RWPE2 (cell line): Measurements from ENCODE around the gene SETX.

ENCODE experiments used
- ATAC-seq: fragments of 200-7000 bp; cut with Tn5 transposase; 3 replicates; pipeline ENCODE4 v1.9.1; 2021; ENCODE audit warnings: low read depth
- DNase-seq: peaks from one replicate; pipeline ENCODE4 v3.0.0-alpha.2; 2020; ENCODE audit warnings: low spot score
- H3K27ac ChIP-seq: fragments of 450-650 bp; 2 replicates; pipeline ENCODE4 v1.5.1; 2017; ENCODE audit warnings: mild to moderate bottlenecking; ENCODE audit not compliant: poor library complexity, severe bottlenecking
- H3K27me3 ChIP-seq: fragments of 250-450 bp; sonication (Bioruptor Pico); 2 replicates; pipeline ENCODE4 v1.5.1; 2021; ENCODE audit warnings: mild to moderate bottlenecking, moderate library complexity; ENCODE audit not compliant: insufficient read depth, poor library complexity, severe bottlenecking
- H3K36me3 ChIP-seq: fragments of 250-450 bp; sonication (Bioruptor Pico); 2 replicates; pipeline ENCODE4 v1.5.1; 2020; ENCODE audit warnings: low read depth, mild to moderate bottlenecking, moderate library complexity
- H3K4me1 ChIP-seq: fragments of 250-450 bp; sonication (Bioruptor Pico); 2 replicates; pipeline ENCODE4 v1.5.1; 2021; ENCODE audit warnings: mild to moderate bottlenecking, moderate library complexity; ENCODE audit not compliant: insufficient read depth, poor library complexity, severe bottlenecking
- H3K4me3 ChIP-seq: fragments of 250-450 bp; sonication (Bioruptor Pico); 2 replicates; pipeline ENCODE4 v1.5.1; 2021; ENCODE audit warnings: mild to moderate bottlenecking, moderate library complexity; ENCODE audit not compliant: severe bottlenecking
- H3K9me3 ChIP-seq: fragments of 250-450 bp; sonication (Bioruptor Pico); 2 replicates; pipeline ENCODE4 v1.5.1; 2021; ENCODE audit warnings: mild to moderate bottlenecking, moderate library complexity; ENCODE audit not compliant: severe bottlenecking
- CTCF ChIP-seq: fragments of 450-650 bp; IDR thresholded peaks from one replicate; pipeline ENCODE4 v1.5.1; 2017; ENCODE audit warnings: mild to moderate bottlenecking, moderate library complexity; ENCODE audit not compliant: poor library complexity, severe bottlenecking

Gene SETX

GRCh38 chr9:132334364-132334763 is 20.4 kb downstream of the SETX start:
- Histone ChIP-seq H3K27ac (no peak overlapping the region), H3K4me1 (no peaks in the 10 kb centered on the region), H3K27me3 (no peaks in the 10 kb centered on the region), H3K4me3 (no peak overlapping the region), H3K9me3 (no peaks in the 10 kb centered on the region), H3K36me3 (peaks cover 94% of the 10 kb centered on the region)
- TF ChIP-seq CTCF: no peak
- DNase-seq (no peak), ATAC-seq (no peak)

- no peaks in the 10 kb centered on the region for H3K9me3 ChIP-seq
- H3K4me1 ChIP-seq: no peaks in the 10 kb centered on the region
- no peak overlapping the region for H3K27ac ChIP-seq
- no peak overlapping the region for H3K4me3 ChIP-seq
- no peaks in the 10 kb centered on the region for H3K27me3 ChIP-seq
- DNase-seq (no peak), ATAC-seq (no peak)
- TF ChIP-seq CTCF: no peak
- peaks cover 94% of the 10 kb centered on the region for H3K36me3 ChIP-seq
Observed at GRCh38 chr9:132333556-132333955, 21.2 kb downstream of the SETX start.

GRCh38 chr9:132328580-132328979 is 26.2 kb downstream of the SETX start:
- TF ChIP-seq CTCF: no peak
- peaks cover 93% of the 10 kb centered on the region for H3K36me3 ChIP-seq
- DNase-seq (no peak), ATAC-seq (no peak)
- H3K4me3 ChIP-seq: no peak overlapping the region
- H3K4me1 ChIP-seq: no peaks in the 10 kb centered on the region
- no peaks in the 10 kb centered on the region for H3K27me3 ChIP-seq
- no peaks in the 10 kb centered on the region for H3K9me3 ChIP-seq
- no peak overlapping the region for H3K27ac ChIP-seq

- H3K9me3 ChIP-seq: no peaks in the 10 kb centered on the region
- H3K27ac ChIP-seq: no peak overlapping the region
- H3K4me1 ChIP-seq: no peaks in the 10 kb centered on the region
- no peak overlapping the region for H3K4me3 ChIP-seq
- DNase-seq: no peak
- ATAC-seq: no peak
- no peaks in the 10 kb centered on the region for H3K27me3 ChIP-seq
- no peak for TF ChIP-seq CTCF
- H3K36me3 ChIP-seq: peaks cover 93% of the 10 kb centered on the region
Observed at GRCh38 chr9:132327537-132327936, 27.2 kb downstream of the SETX start.

- DNase-seq: no peak
- no peaks in the 10 kb centered on the region for H3K27me3 ChIP-seq
- H3K9me3 ChIP-seq: no peaks in the 10 kb centered on the region
- H3K4me3 ChIP-seq: no peak overlapping the region
- H3K27ac ChIP-seq: no peak overlapping the region
- no peak for TF ChIP-seq CTCF
- no peak for ATAC-seq
- H3K36me3 ChIP-seq: peaks cover 86% of the 10 kb centered on the region
- no peaks in the 10 kb centered on the region for H3K4me1 ChIP-seq
Observed at GRCh38 chr9:132324425-132324824, 30.4 kb downstream of the SETX start.
